Measurements from ENCODE around the gene OCIAD1. TPM values are rescaled to one million over a fixed set of nuclear protein-coding genes. Genes with fewer than 3 reads are reported as not detected.
"Not testable (repeated sequence)": the region's sequence is repeated elsewhere in the genome, so short reads cannot be mapped to it uniquely, and the experiment has no call there.

OCIAD1 gene
- total RNA-seq, 1 donor from 2014 or later = 99.5 TPM

- intact Hi-C loops (cut with micrococcal nuclease) = not testable (repeated sequence)
These were observed 58.9 kb downstream of the OCIAD1 start for GRCh38 chr4:48889750-48890149.

GRCh38 chr4:48891028-48891619, 60.2 kb downstream of the OCIAD1 start:
- intact Hi-C loops (cut with micrococcal nuclease) = no loop called here

- intact Hi-C loops (cut with micrococcal nuclease) = no loop called here
These were observed 66.0 kb downstream of the OCIAD1 start for GRCh38 chr4:48896845-48897244.

GRCh38 chr4:48898733-48899431, 68.0 kb downstream of the OCIAD1 start:
- intact Hi-C loops (cut with micrococcal nuclease) = loop anchor here (2.0 kb wide), 1 partner anchor 558 kb away; the partner anchor contains the start of gene SLAIN2

GRCh38 chr4:48899432-48899749, 68.5 kb downstream of the OCIAD1 start:
- intact Hi-C loops (cut with micrococcal nuclease) = loop anchor here (2.0 kb wide), 1 partner anchor 559 kb away; the partner anchor contains the start of gene SLAIN2

- intact Hi-C loops (cut with micrococcal nuclease) = loop anchor here (2.0 to 10.0 kb wide), 2 partner anchors 559 to 765 kb away; partner anchors contain the start of genes SLAIN2 and TXK
These were observed 69.1 kb downstream of the OCIAD1 start for GRCh38 chr4:48899950-48900349.

- intact Hi-C loops (cut with micrococcal nuclease) = loop anchor here (10.0 kb wide), 1 partner anchor 766 kb away; the partner anchor contains the start of gene TXK
These were observed 70.3 kb downstream of the OCIAD1 start for GRCh38 chr4:48901196-48901595.

GRCh38 chr4:48902266-48902665, 71.4 kb downstream of the OCIAD1 start:
- intact Hi-C loops (cut with micrococcal nuclease) = loop anchor here (10.0 kb wide), 1 partner anchor 767 kb away; the partner anchor contains the start of gene TXK

GRCh38 chr4:48904101-48904500, 73.2 kb downstream of the OCIAD1 start:
- intact Hi-C loops (cut with micrococcal nuclease) = loop anchor here (10.0 kb wide), 1 partner anchor 769 kb away; the partner anchor contains the start of gene TXK

GRCh38 chr4:48904541-48905142, 73.8 kb downstream of the OCIAD1 start:
- intact Hi-C loops (cut with micrococcal nuclease) = loop anchor here (5.0 to 10.0 kb wide), 5 partner anchors 57 to 770 kb away; partner anchors contain the start of genes TEC and TXK

- intact Hi-C loops (cut with micrococcal nuclease) = loop anchor here (1.0 to 10.0 kb wide), 10 partner anchors 57 to 771 kb away; partner anchors contain the start of genes FRYL, OCIAD1, SLAIN2 and TEC
These were observed 74.6 kb downstream of the OCIAD1 start for GRCh38 chr4:48905363-48906015.

- intact Hi-C loops (cut with micrococcal nuclease) = loop anchor here (1.0 to 10.0 kb wide), 10 partner anchors 56 to 772 kb away; partner anchors contain the start of genes FRYL, OCIAD1, SLAIN2 and TEC
These were observed 75.6 kb downstream of the OCIAD1 start, which contains the start of gene OCIAD2 for GRCh38 chr4:48906206-48907173. OCIAD2 (minus strand) TSS chr4:48906774; CDS start chr4:48904549, 2,225 bp downstream.

- intact Hi-C loops (cut with micrococcal nuclease) = loop anchor here (2.0 to 10.0 kb wide), 6 partner anchors 55 to 773 kb away; partner anchors contain the start of genes TEC and TXK
These were observed 77.0 kb downstream of the OCIAD1 start for GRCh38 chr4:48907706-48908477.

- intact Hi-C loops (cut with micrococcal nuclease) = loop anchor here (5.0 to 10.0 kb wide), 5 partner anchors 61 to 774 kb away; partner anchors contain the start of genes TEC and TXK
These were observed 77.8 kb downstream of the OCIAD1 start for GRCh38 chr4:48908687-48909086.

GRCh38 chr4:48909697-48910096, 78.8 kb downstream of the OCIAD1 start:
- intact Hi-C loops (cut with micrococcal nuclease) = loop anchor here (5.0 to 10.0 kb wide), 5 partner anchors 62 to 775 kb away; partner anchors contain the start of genes TEC and TXK

GRCh38 chr4:48910511-48910910, 79.6 kb downstream of the OCIAD1 start:
- intact Hi-C loops (cut with micrococcal nuclease) = no loop called here
